PC-3 (cell line): ENCODE data around the gene ETFB. TPM values are rescaled to one million over a fixed set of nuclear protein-coding genes. Genes with fewer than 3 reads are reported as not detected.

Experiments used
- ATAC-seq: fragments of 200-7000 bp; cut with Tn5 transposase; 2 replicates; pipeline ENCODE4 v1.9.1; 2020; ENCODE audit warnings: mild to moderate bottlenecking, moderate library complexity
- BruUV-seq: library from RNA; stranded (reverse); fragments of 400-500 nt; replicated peaks from 2 replicates; lab custom pipeline; 2021; lab: Mats Ljungman, UMichigan
- CTCF ChIA-PET: fragments of 300-600 bp; sonication (Branson Sonifier 250); formaldehyde crosslinking; loops from one replicate; lab custom pipeline; 2022; ENCODE audit warnings: antibody characterized with exemption; lab: Charles Lee
- POLR2A ChIA-PET: fragments of 300-600 bp; sonication (Branson Sonifier 250); formaldehyde crosslinking; loops from one replicate; lab custom pipeline; 2022; ENCODE audit warnings: antibody characterized with exemption; ENCODE audit not compliant: unreplicated experiment; lab: Charles Lee
- DNase-seq: peaks from one replicate; pipeline ENCODE4 v3.0.0-alpha.2; 2015
- H2AFZ ChIP-seq: fragments of 300-600 bp; sonication (generic); 2 replicates; pipeline ENCODE4 v1.6.0; 2016; ENCODE audit warnings: antibody characterized with exemption, low read length
- H3F3A ChIP-seq: fragments of 300-600 bp; sonication (generic); one replicate; pipeline ENCODE4 v1.6.0; 2017; ENCODE audit warnings: antibody characterized with exemption, low read length, control low read depth, mild to moderate bottlenecking; ENCODE audit not compliant: unreplicated experiment
- H3K27ac ChIP-seq: fragments of 300-600 bp; sonication (generic); 2 replicates; pipeline ENCODE4 v1.5.1; 2016; ENCODE audit warnings: mild to moderate bottlenecking, low read length
- H3K27me3 ChIP-seq: fragments of 300-600 bp; sonication (generic); 2 replicates; pipeline ENCODE4 v1.6.1; 2016; ENCODE audit warnings: low read length, mixed read lengths
- H3K36me3 ChIP-seq: fragments of 300-600 bp; sonication (generic); 2 replicates; pipeline ENCODE4 v1.6.1; 2016; ENCODE audit warnings: low read depth, mixed run types, low read length, mixed read lengths
- H3K4me1 ChIP-seq: fragments of 300-600 bp; sonication (generic); 2 replicates; pipeline ENCODE4 v1.5.1; 2016; ENCODE audit warnings: low read length; ENCODE audit not compliant: insufficient read depth
- H3K4me2 ChIP-seq: fragments of 300-600 bp; sonication (generic); 2 replicates; pipeline ENCODE4 v1.6.0; 2016; ENCODE audit warnings: low read length
- H3K4me3 ChIP-seq: fragments of 300-600 bp; sonication (generic); 2 replicates; pipeline ENCODE4 v1.5.1; 2016; ENCODE audit warnings: mild to moderate bottlenecking, low read length, mixed read lengths
- H3K79me2 ChIP-seq: fragments of 300-600 bp; sonication (generic); 2 replicates; pipeline ENCODE4 v1.6.1; 2017; ENCODE audit warnings: low read length, mixed read lengths
- H3K9ac ChIP-seq: fragments of 300-600 bp; sonication (generic); 2 replicates; pipeline ENCODE4 v1.6.0; 2016; ENCODE audit warnings: mild to moderate bottlenecking, low read length
- H3K9me2 ChIP-seq: fragments of 300-600 bp; sonication (generic); replicated peaks from 2 replicates; pipeline ENCODE4 v1.6.1; 2016; ENCODE audit warnings: mixed run types, low read length, mixed read lengths
- H3K9me3 ChIP-seq: fragments of 300-600 bp; sonication (generic); 2 replicates; pipeline ENCODE4 v1.6.1; 2016; ENCODE audit warnings: low read length, mixed read lengths
- H4K20me1 ChIP-seq: fragments of 300-600 bp; sonication (generic); 2 replicates; pipeline ENCODE4 v1.6.1; 2016; ENCODE audit warnings: low read length, mixed read lengths
- CTCF ChIP-seq: fragments of 300-600 bp; sonication (generic); conservative IDR thresholded peaks from 2 replicates; pipeline ENCODE4 v1.5.1; 2017; ENCODE audit warnings: antibody characterized with exemption, low read depth, mild to moderate bottlenecking, low read length
- EZH2 ChIP-seq: fragments of 300-600 bp; sonication (generic); IDR thresholded peaks from one replicate; pipeline ENCODE4 v1.6.1; 2017; ENCODE audit warnings: antibody characterized with exemption, mild to moderate bottlenecking, low read length; ENCODE audit not compliant: unreplicated experiment
- EZH2phosphoT487 ChIP-seq: fragments of 300-600 bp; sonication (generic); IDR thresholded peaks from 2 replicates; pipeline ENCODE4 v1.6.1; 2018; ENCODE audit warnings: mild to moderate bottlenecking, antibody characterized with exemption, low read length, borderline replicate concordance
- intact Hi-C: fragments of 100-400 bp; cut with micrococcal nuclease; formaldehyde crosslinking; loops from 2 replicates; pipeline ENCODE4 v1.9.0; 2023
- total RNA-seq: library from RNA; depleted of rRNA; stranded (reverse); fragments of >200 nt; gene quantifications from 2 replicates; pipeline ENCODE4 v1.2.3, GENCODE V29; 2014

Gene ETFB
- total RNA-seq, 1 experiment from 2014 or later = 249 TPM

DNA sequence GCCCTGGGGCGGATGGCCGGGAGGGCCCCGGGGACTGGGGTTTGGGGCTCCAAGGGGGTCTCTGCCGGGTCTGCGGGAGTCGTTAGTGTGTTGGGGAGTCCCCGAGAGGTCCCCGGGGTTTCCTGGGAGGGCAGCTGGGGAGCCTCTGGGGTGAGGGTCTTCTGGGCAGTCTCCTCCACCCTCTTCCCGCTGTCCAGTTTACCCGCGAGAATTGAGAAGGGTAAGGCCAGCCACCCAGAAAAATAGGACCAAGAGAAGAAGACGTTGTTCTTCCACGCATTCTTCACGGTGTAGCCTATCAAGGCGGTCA lies 1.0 kb upstream of the ETFB start:
- Histone ChIP-seq H3K27ac (peak overlapping the region; percentile 87), H3K27me3 (no peaks in the 10 kb centered on the region), H3K36me3 (no peaks in the 10 kb centered on the region), H3K4me1 (peaks cover 43% of the 10 kb centered on the region), H3F3A (peaks cover 4% of the 10 kb centered on the region), H3K4me3 (peak overlapping the region; percentile 87), H2AFZ (peak overlapping the region; percentile 71), H3K79me2 (peaks cover 35% of the 10 kb centered on the region), H3K9me2 (no peaks in the 10 kb centered on the region), H3K9ac (peak overlapping the region; percentile 88), H3K4me2 (peak overlapping the region; percentile 95), H4K20me1 (no peaks in the 10 kb centered on the region), H3K9me3 (no peaks in the 10 kb centered on the region)
- ChIA-PET CTCF (interaction anchor here (1.1 kb wide), 1 partner anchor 28 kb away, joined by 10 read pairs; no protein-coding TSS in a partner anchor), POLR2A (interaction anchor here (0.6 to 1.5 kb wide), 6 partner anchors 8 to 322 kb away, joined by 3 to 26 read pairs (median 9); no protein-coding TSS in a partner anchor)
- ATAC-seq = no peak
- DNase-seq = no peak
- no TSS peak for BruUV-seq
- intact Hi-C loops = loop anchor here (1.0 kb wide), 2 partner anchors 27 to 28 kb away; no protein-coding TSS in a partner anchor
- TF ChIP-seq CTCF = no peak
- no peak for TF ChIP-seq EZH2
- TF ChIP-seq EZH2phosphoT487 = no peak

DNA sequence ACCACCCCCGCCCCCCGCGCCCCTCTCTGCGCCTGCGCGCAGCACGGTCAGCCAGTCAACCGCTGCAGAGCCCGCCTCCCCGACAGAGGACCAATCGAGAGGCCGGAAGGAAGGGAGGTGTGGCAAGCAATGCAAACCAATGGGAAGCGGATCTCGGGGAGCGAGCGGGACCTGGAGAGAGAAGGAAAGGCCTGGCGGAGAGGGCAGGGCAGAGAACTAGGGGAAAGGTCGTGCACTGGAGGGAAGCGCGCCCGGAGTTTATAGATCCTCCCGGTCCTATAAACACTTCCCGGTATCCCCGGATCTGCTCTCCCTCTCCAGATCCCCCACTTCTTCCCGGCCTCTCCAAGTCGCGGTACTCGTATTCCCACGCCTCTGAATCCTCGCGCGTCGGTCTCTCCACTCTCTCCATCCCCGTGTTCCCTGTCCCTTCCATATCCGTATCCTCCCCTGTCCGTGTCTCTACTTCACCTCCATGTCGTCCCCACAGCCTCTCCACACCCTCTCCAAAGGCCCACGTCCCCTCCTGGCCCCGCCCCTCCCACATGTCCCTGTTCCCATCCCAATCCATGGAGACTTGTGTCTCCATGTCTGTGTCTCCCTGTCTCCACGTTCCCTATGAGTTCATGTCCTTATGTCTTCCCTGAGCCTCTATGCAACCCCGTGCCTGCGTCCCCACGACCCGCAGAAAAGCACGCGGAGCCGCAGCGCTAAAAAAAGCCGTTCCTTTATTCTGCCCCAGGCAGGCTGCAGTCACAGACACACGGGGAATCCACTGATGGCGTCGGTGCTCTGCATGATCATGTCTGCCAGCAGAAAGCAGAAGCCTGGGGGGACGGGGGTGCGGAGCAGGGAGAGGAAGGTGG lies 434 bp upstream of the ETFB start:
- H3K79me2 ChIP-seq = peaks cover 41% of the 10 kb centered on the region
- H3F3A ChIP-seq = peaks cover 4% of the 10 kb centered on the region
- no peaks in the 10 kb centered on the region for H3K36me3 ChIP-seq
- TSS peak; percentile 59 for BruUV-seq
- ATAC-seq (peak; percentile 59), DNase-seq (peak; percentile 99)
- peak overlapping the region; percentile 95 for H3K4me2 ChIP-seq
- H3K9ac ChIP-seq = peak overlapping the region; percentile 96
- H3K9me3 ChIP-seq = no peaks in the 10 kb centered on the region
- H3K27me3 ChIP-seq = no peaks in the 10 kb centered on the region
- H3K9me2 ChIP-seq = no peaks in the 10 kb centered on the region
- ChIA-PET CTCF (interaction anchor here (1.1 kb wide), 1 partner anchor 27 kb away, joined by 10 read pairs; no protein-coding TSS in a partner anchor), POLR2A (interaction anchor here (0.9 to 1.5 kb wide), 2 partner anchors 7 to 27 kb away, joined by 16 to 26 read pairs; no protein-coding TSS in a partner anchor)
- H3K27ac ChIP-seq = peak overlapping the region; percentile 96
- H3K4me3 ChIP-seq = peak overlapping the region; percentile 87
- TF ChIP-seq EZH2phosphoT487 = no peak
- TF ChIP-seq CTCF = no peak
- TF ChIP-seq EZH2 = no peak
- H2AFZ ChIP-seq = peak overlapping the region; percentile 71
- H4K20me1 ChIP-seq = no peaks in the 10 kb centered on the region
- intact Hi-C loops = loop anchor here (1.0 kb wide), 2 partner anchors 27 to 28 kb away; no protein-coding TSS in a partner anchor
- peaks cover 47% of the 10 kb centered on the region for H3K4me1 ChIP-seq
